HG03460 (cell line): Measurements from ENCODE around the gene ETV3.
"Not testable (repeated sequence)": the region's sequence is repeated elsewhere in the genome, so short reads cannot be mapped to it uniquely, and the experiment has no call there.

Experiments used
- ATAC-seq: cut with Tn5 transposase; IDR thresholded peaks from one replicate; pipeline ENCODE4 v1.9.1; 2021; ENCODE audit not compliant: unreplicated experiment

The ETV3 gene

GRCh38 chr1:157138220-157139051 lies at the start of gene ETV3:
Gene ETV3, minus strand, starts transcription at chr1:157138395. Its CDS starts 2,043 bp downstream, at chr1:157136352.
- peak; percentile 80 for ATAC-seq

DNA sequence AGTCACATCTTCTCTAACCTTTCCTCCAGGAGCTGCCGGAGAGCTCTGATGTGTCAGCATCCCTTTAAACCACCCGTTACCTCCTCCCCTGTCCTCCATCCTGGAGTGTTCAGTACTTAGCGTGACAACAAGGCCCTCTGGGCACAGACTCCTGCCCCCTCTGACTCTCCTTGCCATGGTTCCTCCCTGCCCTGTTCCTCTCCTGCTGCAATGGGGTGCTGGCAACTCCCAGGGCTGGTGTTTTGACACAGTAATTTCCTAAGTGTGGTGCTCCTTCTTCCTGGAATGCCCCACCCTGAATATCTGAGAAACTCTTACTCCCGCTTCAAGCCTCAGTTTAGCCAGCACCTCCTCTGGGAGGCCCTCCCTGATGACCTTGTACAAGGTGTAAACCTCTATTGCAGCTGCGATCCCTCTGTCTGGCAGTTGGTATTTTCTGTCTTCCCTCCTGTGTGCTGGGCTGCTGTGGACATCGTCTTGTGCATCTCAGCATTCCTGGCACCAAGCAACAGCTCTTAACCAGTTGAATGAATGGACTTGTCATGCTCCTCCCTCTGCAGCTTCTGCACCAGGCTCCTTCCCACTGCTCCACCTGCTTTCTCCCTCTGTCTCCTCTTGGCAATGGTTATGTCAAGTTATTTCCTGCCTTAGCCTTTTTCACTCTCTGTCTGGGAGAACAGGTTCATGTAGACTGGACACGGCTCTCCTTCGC lies 48.2 kb upstream of the ETV3 start:
- no peak for ATAC-seq

DNA sequence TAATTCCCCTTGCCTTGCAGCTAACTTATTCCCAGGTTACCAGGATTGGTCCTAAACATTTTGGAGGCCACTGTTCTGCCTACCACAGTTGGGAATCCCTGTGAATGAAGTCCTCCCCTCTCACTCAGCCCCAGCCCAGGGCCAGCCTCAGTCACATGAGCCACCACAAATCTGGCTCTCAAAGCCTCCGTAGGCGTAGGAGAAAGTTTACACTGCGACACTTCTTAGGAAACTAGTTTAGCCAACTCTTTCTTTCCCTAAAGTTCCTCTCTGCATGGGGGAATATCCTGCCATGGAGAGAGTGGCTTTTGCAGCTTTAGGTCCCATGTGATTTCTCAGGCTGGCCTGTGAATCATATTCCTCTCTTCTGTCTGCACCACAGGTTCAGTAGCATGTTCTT lies 45.7 kb upstream of the ETV3 start:
- no peak for ATAC-seq

- not testable (repeated sequence) for ATAC-seq
Measured at GRCh38 chr1:157182371-157182770, 44.2 kb upstream of the ETV3 start.

DNA sequence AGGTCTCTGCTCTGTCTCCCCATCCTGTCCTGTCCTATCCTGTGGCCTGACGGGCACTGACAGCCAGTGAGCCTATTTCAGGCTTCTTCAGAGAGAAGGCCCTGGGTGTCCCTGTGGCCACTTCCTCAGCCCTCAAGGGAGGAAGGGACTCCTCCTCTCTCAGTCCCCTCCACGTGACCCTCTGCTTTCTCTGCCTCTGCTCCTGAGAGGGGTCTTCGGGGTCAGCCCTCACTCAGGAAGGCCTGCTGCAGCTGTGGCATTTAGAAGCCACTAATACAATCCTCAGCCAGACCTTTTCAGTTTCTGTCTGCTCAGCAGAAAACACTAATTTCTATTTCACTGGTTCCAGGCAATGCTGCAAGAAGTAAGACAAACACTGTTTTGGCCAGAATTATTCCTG lies 43.6 kb upstream of the ETV3 start:
- ATAC-seq: no peak

DNA sequence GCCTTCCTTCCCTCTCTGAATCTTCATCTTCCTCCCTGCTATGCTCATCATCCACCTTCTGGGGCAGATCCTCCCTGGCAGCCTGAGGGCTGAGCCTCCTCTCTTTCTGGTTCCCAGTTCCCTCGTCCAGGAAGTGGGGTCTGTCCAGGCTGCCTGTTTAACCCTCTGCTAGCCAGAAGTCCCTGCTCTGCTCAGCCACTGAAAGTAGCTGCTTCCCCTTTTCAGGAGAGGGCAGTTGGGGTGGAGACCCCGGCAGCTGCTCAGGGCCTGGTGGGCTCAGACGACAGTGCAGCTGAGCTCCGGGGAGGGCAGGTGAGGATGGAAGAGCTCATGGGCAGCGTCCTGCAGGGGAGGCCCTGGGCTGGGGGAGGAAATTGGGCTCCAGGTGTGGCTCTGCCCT lies 43.1 kb upstream of the ETV3 start:
- no peak for ATAC-seq

- no peak for ATAC-seq
Measured at GRCh38 chr1:157178490-157178889, 40.3 kb upstream of the ETV3 start.

GRCh38 chr1:157177733-157178394 lies 39.7 kb upstream of the ETV3 start:
- no peak for ATAC-seq

DNA sequence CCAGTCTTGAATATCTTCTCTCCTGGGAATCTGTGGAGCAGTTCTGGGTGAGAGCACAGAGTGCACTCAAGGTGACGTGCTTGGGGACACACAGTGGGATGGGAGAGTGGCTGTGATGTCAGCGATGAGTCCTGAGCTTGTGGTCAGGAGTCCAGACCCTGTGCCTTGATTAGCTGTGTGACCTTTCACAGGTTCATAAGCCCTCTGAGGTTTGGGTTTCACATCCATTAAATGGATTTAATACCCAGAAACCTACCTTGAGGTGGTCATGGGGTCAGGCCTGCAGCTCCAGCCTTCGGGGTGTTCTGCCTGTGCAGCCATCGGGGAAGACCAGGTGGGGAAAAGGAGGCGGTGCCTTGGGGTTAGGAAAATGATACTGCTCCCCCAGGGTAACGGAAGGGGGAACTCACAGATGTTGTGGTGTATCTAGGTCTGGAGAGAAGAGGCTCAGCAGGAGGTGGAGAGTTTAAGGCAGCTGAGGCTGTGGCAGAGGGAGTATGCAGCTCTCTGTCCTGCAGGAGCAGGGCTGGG lies 38.5 kb upstream of the ETV3 start:
- ATAC-seq: peak; percentile 49

GRCh38 chr1:157176016-157176415 lies 37.8 kb upstream of the ETV3 start:
- no peak for ATAC-seq

DNA sequence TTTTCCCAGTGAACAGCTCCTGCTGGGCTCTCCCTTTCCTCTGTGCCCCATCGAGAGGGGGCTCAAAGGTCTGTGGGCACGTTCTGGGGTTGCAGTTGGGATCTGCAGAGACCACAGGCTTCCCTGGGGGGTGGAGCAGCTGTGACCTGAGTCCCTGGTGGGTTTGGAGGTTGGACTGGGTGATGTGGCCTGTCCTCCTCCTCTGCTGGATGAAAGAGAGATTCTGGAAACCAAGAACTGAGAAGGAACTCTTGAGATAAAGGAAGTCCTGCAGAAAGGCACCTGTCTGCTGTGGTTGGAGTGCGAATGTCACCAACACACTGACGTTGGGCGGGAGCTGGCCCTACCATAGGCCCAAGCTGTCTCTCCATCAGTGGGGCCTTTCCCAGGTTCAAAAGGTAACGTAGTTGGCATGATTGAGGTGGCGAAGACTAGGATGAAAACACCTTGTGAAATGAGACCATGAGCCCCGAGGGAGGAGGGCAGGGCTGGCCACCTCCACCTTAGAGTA lies 35.8 kb upstream of the ETV3 start:
- ATAC-seq: no peak

DNA sequence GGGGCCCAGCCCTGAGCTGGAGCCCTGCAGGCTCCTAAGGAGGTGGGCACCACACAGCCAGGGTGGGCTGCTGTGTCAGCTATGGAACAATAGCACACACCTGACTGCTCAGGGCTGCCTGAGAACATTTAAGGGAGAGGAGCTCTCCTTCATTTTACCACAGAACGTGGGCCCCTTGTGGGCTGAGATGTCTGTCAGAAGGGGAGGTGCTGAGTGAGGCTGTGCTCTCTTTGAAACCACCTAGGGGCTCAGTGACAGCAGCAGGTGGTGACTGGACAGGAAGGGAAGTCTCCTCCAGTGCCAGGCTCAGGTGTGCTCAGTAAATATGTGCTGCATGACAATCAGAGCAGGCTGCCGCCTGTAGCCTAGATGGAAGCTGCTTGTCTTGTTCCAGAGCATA lies 35.0 kb upstream of the ETV3 start:
- ATAC-seq: not testable (repeated sequence)

DNA sequence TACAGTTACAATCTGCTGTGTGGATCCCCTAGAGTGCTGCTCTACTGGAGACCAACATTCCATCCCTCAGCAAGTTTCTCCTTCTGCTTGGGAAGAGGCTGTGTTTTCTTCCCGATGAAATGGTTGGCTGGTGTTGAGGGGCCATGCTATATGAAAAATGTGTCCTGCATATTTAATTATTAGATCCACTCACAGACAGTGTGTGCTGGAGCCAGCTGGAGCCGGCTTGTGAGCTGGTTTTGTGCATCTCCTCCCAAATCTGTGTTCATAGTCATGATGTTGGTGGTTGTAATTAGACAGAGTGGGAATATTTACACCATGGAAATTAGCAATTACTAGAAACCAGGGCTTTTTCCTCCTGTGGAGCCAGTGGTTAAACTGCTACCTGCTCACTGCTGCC lies 34.4 kb upstream of the ETV3 start:
- not testable (repeated sequence) for ATAC-seq

- not testable (repeated sequence) for ATAC-seq
Measured at GRCh38 chr1:157171903-157172503, 33.8 kb upstream of the ETV3 start.

DNA sequence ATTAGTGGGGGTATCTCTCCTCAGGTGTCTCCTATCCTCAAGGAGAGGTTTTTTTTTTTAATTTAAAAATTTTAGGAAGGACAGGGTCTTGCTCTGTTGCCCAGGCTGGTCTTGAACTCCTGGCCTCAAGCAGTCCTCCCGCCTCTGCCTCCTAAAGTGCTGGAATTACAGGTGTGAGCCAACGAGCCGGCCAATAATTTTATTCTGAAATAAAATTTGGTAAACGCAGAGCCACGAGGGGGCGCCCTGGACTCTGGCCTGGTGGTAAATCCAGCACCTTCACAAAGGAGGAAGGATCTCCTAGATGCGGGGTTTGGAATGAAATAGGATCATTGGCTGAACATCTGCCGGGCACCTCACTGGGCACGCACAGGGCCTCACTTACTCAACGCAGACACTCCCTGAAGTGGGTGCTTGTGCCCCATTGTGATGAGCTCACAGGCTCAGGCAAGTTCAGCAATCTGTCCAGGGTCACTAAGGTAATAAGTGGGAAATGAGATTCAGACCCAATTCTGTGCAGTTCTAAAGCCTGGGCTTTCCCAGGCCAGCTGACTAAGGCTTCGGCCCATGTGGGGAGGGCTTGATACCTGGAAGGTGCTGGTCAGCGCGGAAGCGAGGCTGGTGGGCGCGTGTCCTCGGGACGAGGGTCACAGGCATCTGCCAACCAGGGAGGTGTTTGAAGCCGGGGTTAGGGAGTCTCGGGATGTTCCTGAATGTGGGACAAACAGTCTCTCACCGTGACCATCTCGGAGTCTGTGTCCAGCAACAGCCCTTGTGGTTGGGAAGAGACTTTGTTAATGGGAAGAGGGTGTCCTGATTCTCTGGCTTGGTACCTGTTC lies 32.7 kb upstream of the ETV3 start:
- no peak for ATAC-seq

DNA sequence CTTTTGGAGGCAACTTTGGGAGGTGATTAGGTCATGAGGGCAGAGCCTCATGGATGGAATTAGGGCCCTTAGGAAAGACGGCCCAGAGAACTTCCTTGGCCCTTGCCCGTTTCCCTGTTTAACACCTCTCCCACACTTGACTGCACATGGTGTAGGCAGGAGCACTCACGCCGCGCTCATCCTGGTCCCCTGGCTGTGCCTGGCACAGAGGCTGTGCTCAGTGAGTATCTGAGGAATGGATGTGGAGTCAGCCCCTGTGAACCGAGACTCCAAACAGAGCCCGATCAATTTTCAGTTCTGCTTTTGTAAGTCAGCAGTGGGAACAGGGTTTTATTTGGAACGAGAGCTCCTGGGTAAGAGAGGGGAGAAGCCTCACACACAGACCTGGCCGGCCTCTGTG lies 29.8 kb upstream of the ETV3 start:
- no peak for ATAC-seq

- no peak for ATAC-seq
Measured at GRCh38 chr1:157167437-157167836, 29.2 kb upstream of the ETV3 start.

- ATAC-seq: no peak
Measured at GRCh38 chr1:157166590-157166989, 28.4 kb upstream of the ETV3 start.

DNA sequence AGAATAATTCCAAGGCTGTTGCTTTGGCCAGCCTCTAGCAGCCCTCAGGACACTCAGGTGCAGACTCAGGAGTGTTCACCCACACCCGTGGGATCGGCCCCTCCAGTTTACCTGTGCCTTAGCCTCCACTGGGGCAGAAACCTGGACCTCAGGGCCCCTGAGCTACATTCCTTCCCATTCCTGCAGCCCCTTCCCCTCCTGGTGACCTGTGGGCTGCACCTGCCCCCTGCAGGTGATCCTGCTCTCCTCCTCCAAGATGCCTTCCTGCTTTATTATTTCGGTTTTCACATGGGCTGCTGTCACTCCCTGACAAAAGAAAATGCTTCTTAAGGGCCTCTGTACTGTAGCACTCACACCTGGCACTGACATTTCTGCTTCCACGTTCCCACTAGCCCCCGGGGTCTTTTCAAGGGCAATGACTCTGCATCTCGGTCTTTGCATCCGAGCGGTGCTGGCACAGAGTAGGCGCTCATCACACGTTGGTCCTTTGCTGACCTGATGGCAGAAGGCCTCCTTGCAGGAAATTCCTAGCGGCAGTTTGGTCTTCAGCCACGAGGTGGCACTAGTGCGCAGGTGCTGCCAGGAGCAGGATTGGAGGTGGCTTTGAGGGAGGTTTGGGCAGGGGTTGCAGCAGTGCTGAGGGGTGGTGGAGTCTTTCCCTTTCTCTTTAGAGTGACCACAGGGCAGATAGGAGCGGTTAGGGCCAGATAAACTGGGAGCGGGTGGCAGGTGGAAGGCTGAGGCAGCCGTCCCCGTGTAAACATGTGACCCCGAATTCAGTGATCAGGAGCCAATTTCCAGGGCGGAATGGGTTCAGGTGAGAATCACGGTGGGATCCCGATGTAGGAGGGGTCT lies 25.3 kb upstream of the ETV3 start:
- no peak for ATAC-seq
